Measurements from ENCODE around the gene RNASEL. TPM values are rescaled to one million over a fixed set of nuclear protein-coding genes. Genes with fewer than 3 reads are reported as not detected.

Gene RNASEL
- total RNA-seq, 4 donors from 2014 or later: 6.1 to 8.0 (median 7.1) TPM

- TF ChIP-seq CTCF (IDR thresholded peaks at IDR 0.05): no peak
- TF ChIP-seq POLR2A (IDR thresholded peaks at IDR 0.05): no peak
- no peak for DNase-seq (ENCODE audit: low spot score in 2 of 2)
- intact Hi-C loops (cut with DNase I; ENCODE audit: low total_unique reads): no loop called here
- 81 to 86% methylated on average over 1 of the region's 1 CpG for WGBS, 2 donors
- no peak overlapping the region for H3K4me3 ChIP-seq (ENCODE audit: low read depth, poor library complexity, severe bottlenecking)
Measured at GRCh38 chr1:182631954-182632353, 42.9 kb upstream of the RNASEL start.

GRCh38 chr1:182631053-182631677 is 42.1 kb upstream of the RNASEL start:
- DNase-seq (ENCODE audit: low spot score in 2 of 2): no peak
- intact Hi-C loops (cut with DNase I; ENCODE audit: low total_unique reads): no loop called here
- H3K4me3 ChIP-seq (ENCODE audit: low read depth, poor library complexity, severe bottlenecking): no peak overlapping the region
- TF ChIP-seq POLR2A (IDR thresholded peaks at IDR 0.05) (no peak), CTCF (IDR thresholded peaks at IDR 0.05) (no peak)

- intact Hi-C loops (cut with DNase I; ENCODE audit: low total_unique reads): no loop called here
- no peak overlapping the region for H3K4me3 ChIP-seq (ENCODE audit: low read depth, poor library complexity, severe bottlenecking)
- TF ChIP-seq CTCF (IDR thresholded peaks at IDR 0.05) (no peak), POLR2A (IDR thresholded peaks at IDR 0.05) (no peak)
- no peak for DNase-seq (ENCODE audit: low spot score in 2 of 2)
- WGBS, 2 donors: 65 to 87% methylated on average over 1 of the region's 1 CpG
Measured at GRCh38 chr1:182630586-182630985, 41.5 kb upstream of the RNASEL start.

- intact Hi-C loops (cut with DNase I; ENCODE audit: low total_unique reads): no loop called here
- TF ChIP-seq CTCF (IDR thresholded peaks at IDR 0.05) (no peak), POLR2A (IDR thresholded peaks at IDR 0.05) (no peak)
- no peak overlapping the region for H3K4me3 ChIP-seq (ENCODE audit: low read depth, poor library complexity, severe bottlenecking)
- DNase-seq (ENCODE audit: low spot score in 2 of 2): no peak
- 84 to 87% methylated on average over 3 of the region's 3 CpGs for WGBS, 2 donors
Measured at GRCh38 chr1:182629499-182630096, 40.5 kb upstream of the RNASEL start.

- H3K4me3 ChIP-seq (ENCODE audit: low read depth, poor library complexity, severe bottlenecking): no peak overlapping the region
- no peak for DNase-seq (ENCODE audit: low spot score in 2 of 2)
- intact Hi-C loops (cut with DNase I; ENCODE audit: low total_unique reads): no loop called here
- TF ChIP-seq CTCF (IDR thresholded peaks at IDR 0.05) (no peak), POLR2A (IDR thresholded peaks at IDR 0.05) (no peak)
- 60 to 83% methylated on average over 2 of the region's 2 CpGs for WGBS, 2 donors
Measured at GRCh38 chr1:182629080-182629479, 40.0 kb upstream of the RNASEL start.

GRCh38 chr1:182628657-182629056 is 39.6 kb upstream of the RNASEL start:
- no peak for DNase-seq (ENCODE audit: low spot score in 2 of 2)
- intact Hi-C loops (cut with DNase I; ENCODE audit: low total_unique reads): no loop called here
- no peak for TF ChIP-seq POLR2A (IDR thresholded peaks at IDR 0.05)
- TF ChIP-seq CTCF (IDR thresholded peaks at IDR 0.05): no peak
- no peak overlapping the region for H3K4me3 ChIP-seq (ENCODE audit: low read depth, poor library complexity, severe bottlenecking)
- WGBS, 2 donors: 74 to 100% methylated on average over 1 of the region's 1 CpG

All from lower leg skin (tissue), 4 donors.